Astrocyte of the cerebellum (primary cell): ENCODE results near the gene ITGA2.
"Not testable (repeated sequence)": the region's sequence is repeated elsewhere in the genome, so short reads cannot be mapped to it uniquely, and the experiment has no call there.

Source experiments
- DNase-seq: peaks from one replicate; pipeline ENCODE4 v3.0.0-alpha.2; 2011; ENCODE audit warnings: low read depth
- H3K4me3 ChIP-seq: 2 replicates; pipeline ENCODE4 v1.5.1; 2011; ENCODE audit warnings: mild to moderate bottlenecking, low read depth, low read length, moderate library complexity
- CTCF ChIP-seq: IDR thresholded peaks from 2 replicates; pipeline ENCODE4 v1.5.1; 2012; ENCODE audit warnings: low read length, low read depth, moderate library complexity, mild to moderate bottlenecking; ENCODE audit errors: missing control alignments
- in situ Hi-C: cut with HindIII; loops from 2 replicates; pipeline ENCODE4 v1.10.0; 2017; ENCODE audit warnings: low sequenced_read_pairs

ITGA2 gene

DNA sequence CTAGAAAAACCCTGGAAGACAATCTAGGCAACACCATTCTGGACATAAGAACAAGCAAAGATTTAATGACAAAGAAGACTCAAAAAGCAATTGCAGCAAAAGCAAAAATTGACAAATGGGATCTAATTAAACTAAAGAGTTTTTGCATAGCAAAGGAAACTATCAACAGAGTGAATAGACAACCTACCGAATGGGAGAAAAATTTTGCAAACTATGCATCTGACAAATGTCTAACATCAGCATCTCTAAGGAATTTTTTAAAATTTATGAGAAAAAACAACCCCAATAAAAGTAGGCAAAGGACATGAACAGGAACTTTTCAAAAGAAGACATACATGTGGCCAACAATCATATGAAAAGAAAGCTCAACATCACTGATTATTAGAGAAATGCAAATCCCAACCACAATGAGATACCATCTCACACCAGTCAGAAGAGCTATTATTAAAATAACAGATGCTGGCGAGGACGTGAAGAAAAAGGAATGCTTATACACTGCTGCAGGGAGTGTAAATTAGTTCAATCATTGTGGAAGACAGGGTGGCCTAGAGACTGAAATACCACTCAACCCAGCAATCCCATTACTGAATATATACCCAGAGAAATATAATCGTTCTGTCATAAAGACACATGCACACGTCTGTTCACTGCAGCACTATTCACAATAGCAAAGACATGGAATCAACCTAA is 116.6 kb downstream of the ITGA2 start:
- TF ChIP-seq CTCF = no peak
- in situ Hi-C loops = no loop called here
- no peak overlapping the region for H3K4me3 ChIP-seq
- DNase-seq = no peak

- no peak for TF ChIP-seq CTCF
- DNase-seq = no peak
- peak overlapping the region; percentile 82 for H3K4me3 ChIP-seq
- in situ Hi-C loops = no loop called here
Measured at GRCh38 chr5:53109056-53109442, 119.9 kb downstream of the ITGA2 start.

DNA sequence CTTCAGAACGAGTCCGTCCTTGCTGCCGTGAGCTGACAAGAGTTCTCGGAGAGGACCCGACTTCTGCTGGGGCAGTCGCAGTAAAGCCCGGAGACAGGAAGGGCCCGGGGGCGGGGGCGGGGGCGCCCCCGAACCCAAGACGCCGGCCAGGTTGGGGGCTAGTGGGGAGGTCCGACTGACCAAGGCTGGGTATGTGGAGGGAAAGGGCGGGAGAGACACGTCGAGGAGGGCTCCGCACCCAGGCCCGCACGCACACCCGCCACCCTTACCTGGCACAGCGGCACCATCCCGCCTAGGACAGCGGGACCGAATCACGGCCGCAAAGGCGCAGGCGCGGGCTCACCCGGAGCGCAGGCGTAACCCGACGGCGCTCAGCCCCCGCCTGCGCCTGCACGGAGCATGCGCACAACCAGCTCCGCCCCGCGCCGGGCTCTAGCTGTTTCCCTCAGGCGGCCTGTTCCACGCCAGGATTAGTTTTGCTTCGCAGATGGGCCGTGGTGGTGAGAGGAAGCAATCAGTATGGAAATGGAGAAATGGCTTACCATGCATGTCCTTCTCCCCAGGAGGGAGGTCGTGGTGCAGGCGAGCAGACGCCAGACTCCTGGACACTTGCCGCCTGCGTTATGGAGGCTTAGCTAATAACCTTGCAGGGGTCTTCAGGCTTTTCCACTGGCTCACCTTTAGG is 120.4 kb downstream of the ITGA2 start, which contains the start of gene MOCS2:
MOCS2 (minus strand) TSS at position 315 of the 685 bp plus-strand sequence. CDS start 2,583 bp downstream, outside the sequence.
- H3K4me3 ChIP-seq = peak within 1 kb of the TSS; percentile 82
- TF ChIP-seq CTCF = no peak
- in situ Hi-C loops = no loop called here
- peak; percentile 71 for DNase-seq

- H3K4me3 ChIP-seq = peak overlapping the region; percentile 82
- in situ Hi-C loops = no loop called here
- TF ChIP-seq CTCF = no peak
- DNase-seq = no peak
Measured at GRCh38 chr5:53110156-53110555, 121.0 kb downstream of the ITGA2 start.

GRCh38 chr5:53111139-53111538 is 122.0 kb downstream of the ITGA2 start:
- DNase-seq = no peak
- H3K4me3 ChIP-seq = no peak overlapping the region
- in situ Hi-C loops = no loop called here
- no peak for TF ChIP-seq CTCF

DNA sequence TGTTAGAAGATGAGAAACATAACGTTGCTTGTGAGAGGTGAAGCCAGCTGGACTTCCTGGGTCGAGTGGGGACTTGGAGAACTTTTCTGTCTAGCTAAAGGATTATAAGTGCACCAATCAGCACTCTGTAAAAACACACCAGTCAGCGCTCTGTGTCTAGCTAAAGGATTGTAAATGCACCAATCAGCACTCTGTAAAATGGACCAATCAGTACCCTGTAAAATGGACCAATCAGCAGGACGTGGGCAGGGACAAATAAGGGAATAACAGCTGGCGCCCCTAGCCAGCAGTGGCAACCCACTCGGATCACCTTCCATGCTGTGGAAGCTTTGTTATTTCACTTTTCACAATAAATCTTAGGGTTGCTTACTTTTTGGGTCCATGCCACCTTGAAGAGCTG is 123.2 kb downstream of the ITGA2 start:
- DNase-seq, H3K4me3 ChIP-seq, in situ Hi-C loops: not testable (repeated sequence)

DNA sequence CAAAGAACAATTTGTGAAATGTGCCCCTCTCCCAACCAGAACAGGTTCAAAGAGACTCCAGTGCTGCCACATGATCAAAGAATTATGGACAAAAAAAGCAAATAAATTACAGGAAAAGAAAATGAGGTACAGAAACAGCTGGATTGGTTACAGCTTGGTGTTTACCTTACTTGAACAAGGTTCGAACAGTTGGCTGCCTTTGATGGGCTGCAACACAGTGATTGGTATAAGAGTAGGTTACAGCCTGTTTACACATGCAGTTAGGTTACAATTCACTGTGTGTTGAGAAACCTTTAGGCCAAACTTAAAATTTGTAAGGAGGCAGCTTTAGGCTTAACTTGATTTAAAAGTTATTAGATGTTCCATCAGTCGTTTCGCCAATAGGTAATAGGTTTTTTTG is 123.8 kb downstream of the ITGA2 start:
- H3K4me3 ChIP-seq = no peak overlapping the region
- DNase-seq = no peak
- no peak for TF ChIP-seq CTCF
- in situ Hi-C loops = no loop called here
